GM12801 (cell line): ENCODE data around the gene JMJD7.

ENCODE experiments used
- TF ChIP-seq, protein P1 (sequence below): IDR thresholded peaks from one replicate; pipeline ENCODE4 v1.5.1; 2011; ENCODE audit warnings: control low read depth; ENCODE audit not compliant: insufficient read length; ENCODE audit errors: extremely low read depth

Gene JMJD7

DNA sequence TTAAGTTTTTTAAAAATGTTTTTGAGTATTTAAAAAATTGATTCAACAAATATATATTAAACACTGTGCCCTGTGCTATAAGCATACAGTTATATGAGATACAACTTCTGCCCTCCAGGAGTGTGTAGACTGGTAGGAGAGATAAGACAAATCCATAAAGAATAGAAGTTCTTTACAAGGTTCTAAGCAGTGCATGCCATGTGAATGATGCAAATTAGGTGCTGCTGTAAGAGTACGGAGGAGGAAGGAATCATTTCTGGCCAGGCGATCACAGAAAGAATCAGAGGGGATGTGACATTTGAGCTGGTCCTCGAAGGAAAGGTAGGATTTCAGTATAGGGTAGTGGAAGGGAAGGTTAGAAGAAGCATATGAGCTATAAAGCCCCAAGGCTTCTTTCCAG lies 39.6 kb upstream of the JMJD7 start:
- TF ChIP-seq, protein P1, sequence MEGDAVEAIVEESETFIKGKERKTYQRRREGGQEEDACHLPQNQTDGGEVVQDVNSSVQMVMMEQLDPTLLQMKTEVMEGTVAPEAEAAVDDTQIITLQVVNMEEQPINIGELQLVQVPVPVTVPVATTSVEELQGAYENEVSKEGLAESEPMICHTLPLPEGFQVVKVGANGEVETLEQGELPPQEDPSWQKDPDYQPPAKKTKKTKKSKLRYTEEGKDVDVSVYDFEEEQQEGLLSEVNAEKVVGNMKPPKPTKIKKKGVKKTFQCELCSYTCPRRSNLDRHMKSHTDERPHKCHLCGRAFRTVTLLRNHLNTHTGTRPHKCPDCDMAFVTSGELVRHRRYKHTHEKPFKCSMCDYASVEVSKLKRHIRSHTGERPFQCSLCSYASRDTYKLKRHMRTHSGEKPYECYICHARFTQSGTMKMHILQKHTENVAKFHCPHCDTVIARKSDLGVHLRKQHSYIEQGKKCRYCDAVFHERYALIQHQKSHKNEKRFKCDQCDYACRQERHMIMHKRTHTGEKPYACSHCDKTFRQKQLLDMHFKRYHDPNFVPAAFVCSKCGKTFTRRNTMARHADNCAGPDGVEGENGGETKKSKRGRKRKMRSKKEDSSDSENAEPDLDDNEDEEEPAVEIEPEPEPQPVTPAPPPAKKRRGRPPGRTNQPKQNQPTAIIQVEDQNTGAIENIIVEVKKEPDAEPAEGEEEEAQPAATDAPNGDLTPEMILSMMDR, result no peak

DNA sequence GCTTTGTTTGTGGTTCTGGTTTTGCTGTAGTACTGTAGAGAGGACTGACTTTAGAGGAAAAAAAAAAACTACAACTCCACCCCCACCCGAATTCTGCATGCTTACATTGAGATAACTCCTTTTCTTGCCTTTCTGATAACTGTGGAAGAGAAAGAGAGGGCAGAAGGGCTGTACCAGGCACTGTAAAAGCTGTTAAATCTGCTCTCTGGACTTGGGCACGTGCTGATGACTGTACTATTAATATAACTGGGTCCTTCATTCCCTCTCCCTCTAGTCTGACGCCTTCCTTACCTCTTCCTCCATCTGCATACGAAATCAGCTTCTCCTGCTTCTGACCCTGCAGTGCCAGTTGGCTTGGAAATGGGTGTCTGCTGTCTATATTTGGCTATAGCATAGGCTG lies 38.7 kb upstream of the JMJD7 start:
- TF ChIP-seq, protein P1, result no peak

DNA sequence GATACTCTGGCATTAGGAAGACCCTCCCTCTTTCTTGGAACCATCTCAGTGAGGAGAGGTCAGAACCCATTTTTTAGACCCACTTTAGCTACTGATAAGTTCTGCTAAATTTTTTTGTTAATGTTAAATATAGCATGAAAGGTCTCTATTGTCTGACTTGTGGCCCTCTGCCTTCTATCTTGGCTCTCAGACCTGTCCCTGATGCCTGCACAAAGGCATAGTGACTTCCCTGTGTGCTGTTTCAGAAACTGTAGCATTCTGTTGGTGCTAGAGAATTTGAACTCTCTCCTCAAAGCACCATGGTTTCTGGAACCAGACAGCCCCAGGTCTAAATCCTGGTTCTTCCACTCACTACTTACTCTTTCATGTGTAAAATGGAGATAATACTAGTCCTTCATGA lies 38.2 kb upstream of the JMJD7 start:
- TF ChIP-seq, protein P1, result no peak

DNA sequence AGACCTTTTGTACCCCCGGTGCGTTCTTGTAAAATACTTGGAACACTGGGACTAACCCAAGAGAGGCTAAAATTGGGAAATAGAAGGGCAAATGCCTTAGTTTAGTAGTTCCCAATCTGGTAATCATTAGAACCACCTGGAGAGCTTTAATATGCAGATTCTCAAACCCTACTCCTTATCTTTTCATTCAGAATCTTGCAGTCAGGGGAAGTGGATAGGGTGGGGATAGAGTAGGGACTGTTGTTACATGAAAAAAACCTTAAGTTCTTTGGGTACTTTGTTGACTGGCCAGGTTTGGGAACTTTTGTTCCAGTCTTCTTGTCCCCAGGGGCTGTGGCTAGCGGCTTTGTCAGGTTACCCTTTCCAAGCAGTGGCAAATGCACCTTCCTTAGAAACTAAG lies 37.7 kb upstream of the JMJD7 start:
- TF ChIP-seq, protein P1, result no peak

DNA sequence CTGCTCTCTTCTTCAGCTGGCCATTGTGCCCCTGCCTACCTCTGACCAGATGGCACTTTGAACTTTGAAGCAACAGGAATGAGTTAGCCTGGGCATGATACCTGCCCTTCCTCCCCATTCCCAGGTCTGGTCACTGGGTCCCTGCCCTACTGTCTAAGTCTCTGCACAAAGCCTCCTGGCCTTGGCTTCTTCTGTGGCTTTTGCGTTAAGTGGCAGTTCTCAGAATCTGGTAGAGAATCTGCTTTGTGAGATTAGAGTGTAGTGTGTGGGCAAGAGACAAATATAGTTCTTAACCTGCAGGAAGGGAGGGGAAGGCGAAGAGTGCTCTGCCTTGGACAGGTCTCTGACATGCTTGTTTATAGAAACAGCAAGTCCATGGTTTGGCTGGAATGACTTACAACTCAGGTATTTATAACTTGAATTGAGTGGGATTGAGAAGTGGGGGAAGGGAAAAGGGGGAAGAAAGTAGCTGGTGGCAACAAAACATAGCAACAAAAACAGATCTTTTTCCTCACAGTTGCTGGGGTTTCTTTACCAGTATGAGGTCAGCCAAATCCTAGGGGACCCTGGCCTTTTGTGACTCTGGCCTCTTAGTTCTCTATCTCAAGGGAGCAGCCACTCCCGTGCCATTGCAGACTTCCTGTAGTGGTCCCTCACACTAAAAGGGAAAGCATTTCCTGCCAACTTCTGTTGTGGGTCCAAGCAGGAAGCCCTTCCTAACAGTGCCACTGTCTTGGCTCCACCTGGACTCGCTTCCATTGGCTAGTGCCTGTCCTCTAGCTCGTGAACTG lies 36.9 kb upstream of the JMJD7 start:
- TF ChIP-seq, protein P1, result no peak

DNA sequence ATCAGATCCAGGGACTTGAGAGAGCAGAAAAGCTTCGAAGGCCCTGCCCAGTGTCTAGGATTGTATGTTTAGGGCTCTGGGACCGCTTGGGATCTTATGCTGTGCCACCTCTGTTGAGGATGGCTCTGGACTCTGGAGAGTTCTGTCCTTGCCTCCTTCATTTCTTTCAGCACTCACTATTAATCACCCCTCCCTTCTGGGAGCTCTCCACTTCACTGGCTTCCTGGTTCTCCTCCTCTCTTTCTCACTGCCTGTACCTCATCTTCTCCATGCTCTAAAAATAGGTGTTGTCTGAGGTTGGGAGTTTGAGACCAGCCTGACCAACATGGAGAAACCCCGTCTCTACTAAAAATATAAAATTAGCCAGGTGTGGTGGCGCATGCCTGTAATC lies 36.4 kb upstream of the JMJD7 start:
- TF ChIP-seq, protein P1, result no peak

DNA sequence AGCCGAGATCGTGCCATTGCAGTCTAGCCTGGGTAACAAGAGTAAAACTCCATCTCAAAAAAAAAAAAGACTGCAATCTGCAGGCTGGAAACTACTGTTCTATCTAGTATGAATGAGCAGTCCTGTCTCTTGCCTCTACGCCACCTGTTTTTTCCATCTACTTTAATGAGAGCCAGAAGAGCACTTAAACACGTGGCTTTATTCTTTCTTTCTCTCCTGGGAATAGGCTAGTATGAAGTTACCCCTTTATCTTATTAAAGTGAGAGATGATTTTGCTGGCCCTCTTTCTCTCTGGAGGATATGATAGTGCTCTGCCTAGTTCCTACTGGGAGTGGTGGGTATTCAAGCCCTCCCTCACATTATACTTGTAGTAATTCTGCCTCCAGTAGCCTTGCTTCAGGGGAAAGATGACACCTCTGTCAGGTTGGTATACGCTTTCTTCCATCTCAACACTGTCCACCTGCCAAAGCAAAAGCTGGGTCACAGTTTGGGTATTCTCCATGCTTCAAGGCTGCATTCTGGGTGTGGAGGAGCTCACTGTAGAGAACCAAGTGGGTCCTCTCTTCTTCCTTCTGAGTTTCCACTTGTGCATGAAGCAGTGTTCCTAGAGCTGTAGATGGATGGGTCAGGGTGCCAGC lies 35.8 kb upstream of the JMJD7 start:
- TF ChIP-seq, protein P1, result no peak
